K562 (cell line): ENCODE measurements around the gene ZNF782. TPM values are rescaled to one million over a fixed set of nuclear protein-coding genes. Genes with fewer than 3 reads are reported as not detected.
A peak's percentile ranks its signal among the peaks of the same experiment; 100 is the strongest.

Experiments
- BCL6 ChIP-seq: fragments of 250-450 bp; sonication (Bioruptor Pico); IDR thresholded peaks from 2 replicates; pipeline ENCODE4 v1.4.0; 2020
- CBX2 ChIP-seq: fragments of 200-600 bp; sonication (generic); IDR thresholded peaks from one replicate; pipeline ENCODE4 v1.6.1; 2012; ENCODE audit warnings: mild to moderate bottlenecking, low read length, inconsistent platforms; ENCODE audit not compliant: insufficient read depth, poor library complexity, severe bottlenecking
- CHD2 ChIP-seq: IDR thresholded peaks from 2 replicates; pipeline ENCODE4 v1.6.1; 2011; ENCODE audit warnings: low read depth, low read length
- DMBX1 ChIP-seq: fragments of 250-450 bp; sonication (Bioruptor Pico); IDR thresholded peaks from 2 replicates; pipeline ENCODE4 v1.8.0; 2022; ENCODE audit warnings: inconsistent platforms, mild to moderate bottlenecking, moderate library complexity, borderline replicate concordance
- DPF2 ChIP-seq: fragments of 450-650 bp; IDR thresholded peaks from 2 replicates; pipeline ENCODE4 v1.6.1; 2016
- ETV5 ChIP-seq: sonication (generic); formaldehyde crosslinking; IDR thresholded peaks from 2 replicates; pipeline ENCODE4 v1.4.0; 2020; ENCODE audit warnings: low read depth, mild to moderate bottlenecking, missing genetic modification reagents
- EZH2 ChIP-seq: IDR thresholded peaks from 2 replicates; pipeline ENCODE4 v1.6.1; 2012; ENCODE audit warnings: low read depth, mild to moderate bottlenecking, inconsistent platforms, low read length, borderline replicate concordance
- FIP1L1 ChIP-seq: fragments of 200-400 bp; formaldehyde crosslinking; IDR thresholded peaks from 2 replicates; pipeline ENCODE4 v1.6.1; 2018; ENCODE audit warnings: mild to moderate bottlenecking, low read depth, low read length; ENCODE audit not compliant: poor library complexity, severe bottlenecking
- FOXM1 ChIP-seq, 2 experiments: fragments of 450-650 bp in 1 of 2; sonication (generic) in 1 of 2; formaldehyde crosslinking in 1 of 2; IDR thresholded peaks; 2 replicates each; pipeline versions ENCODE4 v1.6.1 to v1.9.0; 2017 to 2022; ENCODE audit warnings: low read depth in 2 of 2, mild to moderate bottlenecking in 2 of 2, missing genetic modification reagents in 1 of 2, moderate library complexity in 1 of 2
- FOXP4 ChIP-seq: sonication (generic); formaldehyde crosslinking; IDR thresholded peaks from 2 replicates; pipeline ENCODE4 v1.8.0; 2022; ENCODE audit warnings: mild to moderate bottlenecking, missing genetic modification reagents, borderline replicate concordance
- HBP1 ChIP-seq: fragments of 450-650 bp; formaldehyde crosslinking; IDR thresholded peaks from 2 replicates; pipeline ENCODE4 v1.4.0; 2022; ENCODE audit warnings: missing genetic modification characterization
- HEY1 ChIP-seq: fragments of 250-450 bp; sonication (Bioruptor Pico); IDR thresholded peaks from 2 replicates; pipeline ENCODE4 v1.5.0; 2020; ENCODE audit warnings: mild to moderate bottlenecking, moderate library complexity, borderline replicate concordance
- JUND ChIP-seq, 2 experiments: IDR thresholded peaks; 2 replicates in 1 of 2; 3 replicates in 1 of 2; pipeline ENCODE4 v1.6.1; 2011; ENCODE audit warnings: borderline replicate concordance in 2 of 2, low read depth in 2 of 2, low read length in 2 of 2, improper control_type of control experiment in 1 of 2, missing biosample characterization in 1 of 2, missing genetic modification characterization in 1 of 2, missing genetic modification reagents in 1 of 2
- NCOA2 ChIP-seq, 2 experiments: fragments of 450-650 bp; IDR thresholded peaks; 2 replicates each; pipeline ENCODE4 v1.6.1; 2018; ENCODE audit warnings: mild to moderate bottlenecking in 2 of 2, moderate library complexity in 1 of 2; ENCODE audit not compliant: partially characterized antibody in 2 of 2
- NCOA4 ChIP-seq: fragments of 450-650 bp; IDR thresholded peaks from 2 replicates; pipeline ENCODE4 v1.6.1; 2018; ENCODE audit warnings: mild to moderate bottlenecking; ENCODE audit not compliant: partially characterized antibody
- POLR2AphosphoS2 ChIP-seq: IDR thresholded peaks from 2 replicates; pipeline ENCODE4 v1.6.1; 2012; ENCODE audit warnings: low read length, improper control_type of control experiment
- RB1 ChIP-seq: fragments of 450-650 bp; IDR thresholded peaks from 2 replicates; pipeline ENCODE4 v1.6.1; 2017; ENCODE audit warnings: low read depth, mild to moderate bottlenecking
- TCF15 ChIP-seq: fragments of 250-450 bp; sonication (Bioruptor Pico); IDR thresholded peaks from 2 replicates; pipeline ENCODE4 v1.8.0; 2022; ENCODE audit warnings: moderate library complexity, mild to moderate bottlenecking, inconsistent platforms
- U2AF1 ChIP-seq: fragments of 200-400 bp; formaldehyde crosslinking; optimal IDR thresholded peaks from 2 replicates; pipeline ENCODE3; 2017; ENCODE audit warnings: mild to moderate bottlenecking, low read depth, low read length, moderate library complexity
- YY1 ChIP-seq, 3 experiments: IDR thresholded peaks; 2 replicates each; pipeline ENCODE4 v1.6.1; 2011; ENCODE audit warnings: low read length in 2 of 3, mild to moderate bottlenecking in 2 of 3, moderate library complexity in 2 of 3, borderline replicate concordance in 1 of 3, control low read depth in 1 of 3, low read depth in 1 of 3; ENCODE audit not compliant: insufficient read depth in 3 of 3, insufficient replicate concordance in 2 of 3, control insufficient read depth in 1 of 3, insufficient read length in 1 of 3; ENCODE audit errors: extremely low read depth in 1 of 3
- ZNF780A ChIP-seq: fragments of 250-450 bp; sonication (Bioruptor Pico); IDR thresholded peaks from 2 replicates; pipeline ENCODE4 v1.5.0; 2021; ENCODE audit warnings: mild to moderate bottlenecking
- polyA plus RNA-seq, 8 experiments: library from polyadenylated mRNA; depleted of rRNA in 4 of 8; stranded (reverse) in 5 of 8; unstranded in 3 of 8; fragments of >200 nt; fragmentation: Nextera tagmentation in 2 of 8; fragmentation: Illumina TruSeq in 1 of 8; extraction: Ambion mirVana in 2 of 8; extraction: Trizol in 1 of 8; gene quantifications; 2 replicates each; pipeline versions ENCODE4 v1.2.1 to v1.2.3, GENCODE V29; 2011 to 2014; ENCODE audit warnings: inconsistent platforms in 1 of 8, missing spikeins in 1 of 8
- total RNA-seq, 7 experiments: library from RNA; depleted of rRNA in 6 of 7; stranded (reverse); fragments of >200 nt in 6 of 7; fragmentation: Illumina TruSeq in 2 of 7; extraction: Trizol in 2 of 7; gene quantifications; 2 replicates each; pipeline versions ENCODE4 v1.2.1 to v1.2.3, GENCODE V29; 2011 to 2021; ENCODE audit warnings: low replicate concordance in 1 of 7

Gene ZNF782
- total and polyA plus RNA-seq, 9 of the 15 experiments (the other 6 are each of a cell fraction or from before 2014, with no cell fraction given), result 0.38 to 8.8 (median 4.5) TPM

GRCh38 chr9:96853781-96854650, at the start of gene ZNF782 (continued):
- TF ChIP-seq JUND (IDR thresholded peaks at IDR 0.05; ENCODE audit: borderline replicate concordance, low read depth, low read length), result peak; percentile 65
- TF ChIP-seq JUND (tag; IDR thresholded peaks at IDR 0.05; ENCODE audit: borderline replicate concordance, low read depth, low read length), result no peak
- no peak for TF ChIP-seq ZNF780A (CRISPR knock-in tag)
- no peak for TF ChIP-seq DMBX1 (CRISPR knock-in tag)
- TF ChIP-seq FOXP4 (CRISPR knock-in tag), result no peak
- 0 out of 2 replicates have a peak, but pooled peaks have one; percentile 6 for TF ChIP-seq ETV5 (CRISPR knock-in tag)
- no peak for TF ChIP-seq NCOA4
- no peak for TF ChIP-seq HEY1
- no peak for TF ChIP-seq DPF2
- TF ChIP-seq EZH2, result no peak
- TF ChIP-seq BCL6, result no peak
- no peak for TF ChIP-seq FIP1L1
- peak in 1 of 3 experiments; percentile 25 for TF ChIP-seq YY1 (IDR thresholded peaks at IDR 0.05; ENCODE audit: borderline replicate concordance in 1 of 3, control insufficient read depth in 1 of 3, extremely low read depth in 1 of 3, insufficient read depth in 3 of 3, insufficient read length in 1 of 3, insufficient replicate concordance in 2 of 3, low read depth in 1 of 3, low read length in 2 of 3)
- TF ChIP-seq CBX2, result no peak
- no peak for TF ChIP-seq RB1
- no peak for TF ChIP-seq U2AF1
- no peak for TF ChIP-seq NCOA2 (IDR thresholded peaks at IDR 0.05; ENCODE audit: partially characterized antibody in 2 of 2)
- TF ChIP-seq HBP1 (CRISPR knock-in tag), result no peak
- no peak for TF ChIP-seq TCF15
- no peak; the same call in 1 of the 2 replicates for TF ChIP-seq CHD2
- TF ChIP-seq POLR2AphosphoS2, result peak; percentile 77; the same call in 1 of the 2 replicates
- no peak for TF ChIP-seq FOXM1 (IDR thresholded peaks at IDR 0.05; ENCODE audit: low read depth)
- no peak for TF ChIP-seq FOXM1 (CRISPR knock-in tag; IDR thresholded peaks at IDR 0.05; ENCODE audit: low read depth)
